ENCODE data around the gene CANX.

GRCh38 chr5:179696603-179697002, 2.2 kb upstream of the CANX start:
- no peak for TF ChIP-seq CTCF (IDR thresholded peaks at IDR 0.05)
- TF ChIP-seq POLR2A (IDR thresholded peaks at IDR 0.05), result no peak
